ENCODE results near the gene HPSE2.

Gene HPSE2

DNA sequence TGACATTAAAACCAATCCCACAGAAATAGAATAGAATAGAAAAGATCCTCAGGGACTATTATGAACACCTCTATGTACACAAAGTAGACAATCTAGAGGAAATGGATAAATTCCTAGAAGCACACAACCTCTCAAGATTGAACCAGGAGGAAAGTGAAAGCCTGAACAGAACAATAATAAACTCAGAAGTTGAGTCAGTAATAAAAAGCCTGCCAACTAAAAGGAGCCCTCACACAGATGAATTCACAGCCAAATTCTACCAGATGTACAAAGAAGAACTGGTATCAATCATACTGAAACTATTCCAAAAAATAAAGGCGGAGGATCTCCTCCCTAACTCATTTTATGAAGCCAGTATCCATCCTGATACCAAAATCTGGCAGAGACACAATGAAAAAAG, 568.6 kb downstream of the HPSE2 start:
- DNase-seq: no peak

GRCh38 chr10:98666276-98666675, 569.4 kb downstream of the HPSE2 start:
- DNase-seq: no peak

- no peak for DNase-seq
These were observed 571.2 kb downstream of the HPSE2 start for GRCh38 chr10:98664329-98665042.

GRCh38 chr10:98659951-98660350, 575.7 kb downstream of the HPSE2 start:
- DNase-seq: no peak

GRCh38 chr10:98655492-98655891, 580.2 kb downstream of the HPSE2 start:
- no peak for DNase-seq

DNA sequence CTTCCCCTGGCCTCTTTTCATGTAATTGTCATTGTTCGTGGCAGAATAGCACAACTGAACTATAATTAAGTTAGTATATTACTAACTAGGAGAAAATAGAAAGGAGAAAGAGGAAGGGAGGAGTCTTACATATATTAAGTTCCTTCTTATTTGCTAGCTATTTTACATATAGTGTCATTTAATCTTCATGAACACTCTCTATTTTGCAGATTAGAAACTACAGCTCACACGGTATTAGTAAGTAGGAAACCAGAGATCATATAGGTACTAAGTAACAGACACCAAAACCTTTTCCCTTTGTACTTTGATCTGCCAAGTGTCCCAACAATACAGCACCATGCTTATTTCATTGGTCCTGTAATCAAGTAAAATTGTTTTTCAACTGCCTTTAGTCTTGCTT, 586.5 kb downstream of the HPSE2 start:
- no peak for DNase-seq

DNA sequence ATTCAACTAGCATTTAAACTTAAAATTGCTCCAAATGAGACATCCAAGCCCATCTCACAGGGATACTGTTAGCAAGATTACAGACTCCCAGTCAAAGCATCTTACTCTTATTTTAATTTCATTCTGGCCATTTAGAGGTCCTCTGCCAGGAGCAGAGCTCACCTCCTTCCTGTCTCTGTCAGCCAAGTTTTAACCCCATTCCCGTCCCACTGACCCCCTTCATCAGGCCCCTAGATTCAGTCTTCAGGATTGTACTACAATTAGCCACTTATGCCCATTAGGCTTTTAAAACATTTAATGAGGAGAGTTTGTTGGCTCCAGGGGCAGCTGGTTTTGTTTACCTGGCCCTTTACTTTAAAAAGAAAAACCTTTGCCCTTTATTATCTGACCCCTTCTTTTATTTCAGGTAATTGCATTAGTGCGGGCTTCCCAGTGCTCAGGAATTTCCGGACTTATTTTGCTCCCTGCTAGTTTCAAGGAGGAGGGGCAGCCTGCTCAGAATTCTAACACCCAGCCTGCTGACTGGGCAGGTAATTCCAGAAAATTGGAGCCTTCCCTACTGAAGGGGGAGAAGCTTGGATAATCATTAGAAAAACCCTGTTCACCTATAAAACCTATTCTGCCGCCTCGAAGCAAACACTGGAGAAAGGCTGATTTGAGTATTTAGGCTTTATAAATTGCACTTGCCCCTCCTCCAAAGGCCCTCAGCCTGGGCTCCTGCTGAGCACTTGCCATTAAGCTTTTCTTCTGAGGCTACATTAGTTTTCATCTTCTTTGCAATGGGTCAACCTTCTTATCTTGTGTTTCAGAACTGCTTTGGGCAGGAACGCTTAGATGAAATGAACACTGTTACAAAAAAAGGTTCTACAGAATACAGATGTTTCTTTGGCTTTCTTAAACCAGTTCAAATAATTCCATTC, 588.4 kb downstream of the HPSE2 start:
- DNase-seq: no peak

GRCh38 chr10:98644466-98644865, 591.2 kb downstream of the HPSE2 start:
- no peak for DNase-seq

- no peak for DNase-seq
These were observed 593.4 kb downstream of the HPSE2 start for GRCh38 chr10:98642281-98642680.

GRCh38 chr10:98638920-98639319, 596.7 kb downstream of the HPSE2 start:
- no peak for DNase-seq

DNA sequence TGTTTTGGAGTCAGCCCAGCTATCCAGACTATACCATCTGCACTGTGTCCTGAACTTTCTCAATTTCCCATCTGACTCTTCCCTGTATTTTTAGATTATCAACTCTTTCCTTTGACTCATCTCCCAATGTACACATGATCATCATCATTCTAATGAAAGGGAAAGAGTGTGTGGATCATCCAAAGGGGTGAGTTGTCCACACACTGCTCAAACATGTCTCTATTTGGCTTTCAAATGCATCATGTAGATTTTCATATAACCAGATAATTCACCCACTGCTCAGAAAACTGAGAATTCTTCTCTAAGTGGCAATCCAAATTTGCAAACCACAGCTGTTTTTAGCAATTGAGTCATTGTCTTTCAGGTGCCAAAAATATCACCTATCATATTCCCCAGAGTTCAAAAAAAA, 598.7 kb downstream of the HPSE2 start:
- no peak for DNase-seq

- DNase-seq: no peak
These were observed 603.0 kb downstream of the HPSE2 start for GRCh38 chr10:98632456-98633150.

DNA sequence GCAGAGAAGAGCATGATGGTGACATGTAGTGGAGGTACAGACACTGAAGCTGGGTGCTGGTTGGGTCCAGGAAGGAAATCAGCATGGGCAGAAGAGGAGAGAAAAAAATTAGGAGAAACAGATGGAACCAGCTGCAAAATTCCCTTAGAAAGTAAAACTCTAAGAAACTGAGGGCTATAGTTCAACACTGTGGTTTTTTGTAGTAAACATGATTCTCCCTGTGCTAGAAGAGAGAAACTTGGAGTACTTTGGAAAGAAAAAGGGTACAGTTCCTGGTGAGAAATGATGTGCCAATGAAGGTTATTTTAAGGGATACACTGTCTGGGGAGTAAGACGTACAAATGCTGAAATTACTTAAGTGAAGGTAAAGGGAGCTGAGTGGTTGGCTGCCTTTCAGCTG, 607.4 kb downstream of the HPSE2 start:
- DNase-seq: no peak

- no peak for DNase-seq
These were observed 607.9 kb downstream of the HPSE2 start for GRCh38 chr10:98627711-98628110.

GRCh38 chr10:98624963-98625362, 610.7 kb downstream of the HPSE2 start:
- no peak for DNase-seq

DNA sequence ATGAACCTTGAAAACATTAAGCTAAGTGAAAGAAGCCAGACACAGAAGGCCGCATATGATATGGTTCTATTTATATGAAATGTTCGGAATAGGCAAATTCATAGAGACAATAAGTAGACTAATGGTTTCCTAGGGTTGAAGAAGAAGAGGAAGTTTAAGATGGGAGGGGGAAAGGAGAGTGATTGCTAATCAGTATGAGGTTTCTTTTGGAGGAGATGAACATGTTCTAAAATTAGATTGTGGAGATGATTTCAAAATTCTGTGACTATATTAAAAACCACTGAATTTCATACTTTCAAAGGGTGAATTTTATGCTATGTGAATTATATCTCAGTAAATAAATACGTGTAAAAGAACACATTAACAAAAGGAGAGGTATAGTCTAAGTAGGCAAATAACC, 612.5 kb downstream of the HPSE2 start:
- DNase-seq: no peak

- no peak for DNase-seq
These were observed 614.0 kb downstream of the HPSE2 start for GRCh38 chr10:98621630-98622029.

GRCh38 chr10:98620503-98620902, 615.1 kb downstream of the HPSE2 start:
- no peak for DNase-seq

GRCh38 chr10:98619446-98619845, 616.2 kb downstream of the HPSE2 start:
- DNase-seq: no peak

DNA sequence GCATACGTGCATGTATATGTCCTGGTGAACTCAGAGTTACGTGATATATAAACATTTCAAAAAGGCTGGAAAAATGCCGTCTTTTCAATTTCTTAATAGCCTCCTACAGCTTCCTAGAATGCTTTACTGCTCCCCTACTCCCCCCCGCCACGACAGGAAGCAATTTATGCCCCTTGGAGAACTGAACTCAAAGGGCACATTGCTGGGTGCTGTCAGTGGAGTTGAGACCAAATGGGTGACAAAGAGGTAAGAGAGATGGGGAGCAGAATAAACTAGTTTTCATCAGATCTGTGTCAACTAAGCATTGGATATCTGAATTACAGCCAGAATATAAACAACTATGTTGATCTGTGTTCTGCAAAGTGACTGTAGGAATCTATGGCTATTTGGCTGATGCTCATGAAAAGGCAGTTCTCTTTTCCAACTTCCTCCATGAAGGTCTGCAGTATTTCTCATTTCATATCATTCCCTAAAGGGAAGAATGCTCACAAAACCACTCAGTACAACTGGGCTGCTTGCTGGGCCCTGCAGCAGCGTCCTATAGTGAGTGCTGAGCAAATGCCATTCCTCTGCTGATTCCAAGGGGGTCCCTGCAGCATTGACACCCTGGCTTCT, 617.6 kb downstream of the HPSE2 start:
- DNase-seq: no peak

GRCh38 chr10:98613446-98613845, 622.2 kb downstream of the HPSE2 start:
- no peak for DNase-seq

GRCh38 chr10:98611436-98611835, 624.2 kb downstream of the HPSE2 start:
- no peak for DNase-seq

GRCh38 chr10:98610836-98611235, 624.8 kb downstream of the HPSE2 start:
- DNase-seq: no peak

Measured in activated CD4-positive, alpha-beta T cell treated with anti-CD3 and anti-CD28 coated beads for 1 hour (primary cell).